Urinary bladder (tissue), 4 donors: ENCODE measurements around the gene FAM89B. TPM values are rescaled to one million over a fixed set of nuclear protein-coding genes. Genes with fewer than 3 reads are reported as not detected.

ENCODE experiments used
- DNase-seq: peaks from one replicate; pipeline ENCODE4 v3.0.0-alpha.2; 2015; ENCODE audit errors: extremely low spot score
- H3K27ac ChIP-seq: one replicate; pipeline ENCODE4 v1.5.1; 2013; ENCODE audit warnings: low read depth, mild to moderate bottlenecking, moderate library complexity
- H3K36me3 ChIP-seq: one replicate; pipeline ENCODE4 v1.6.1; 2013; ENCODE audit warnings: mild to moderate bottlenecking, moderate library complexity; ENCODE audit not compliant: insufficient read depth
- H3K4me1 ChIP-seq: one replicate; pipeline ENCODE4 v1.6.1; 2013; ENCODE audit warnings: mild to moderate bottlenecking, moderate library complexity; ENCODE audit not compliant: insufficient read depth
- H3K4me3 ChIP-seq: one replicate; pipeline ENCODE4 v1.5.1; 2013; ENCODE audit warnings: low read depth, low read length
- WGBS: extraction: QIAGEN DNeasy Blood & Tissue Kit; methylation state at CpG from one replicate; pipeline ENCODE4 v1.1.7; 2013; 5-methylcytosine and 5-hydroxymethylcytosine counted together
- polyA plus RNA-seq: library from polyadenylated mRNA; stranded (reverse); fragments of 200-250 nt; gene quantifications from one replicate; pipeline ENCODE4 v1.2.3, GENCODE V29; 2013
- total RNA-seq: library from RNA; depleted of rRNA; stranded (reverse); fragments of >200 nt; gene quantifications from one replicate; pipeline ENCODE4 v1.2.3, GENCODE V29; 2014
- donor health status: healthy with polysubstance abuse.
- donor health status: healthy.

Gene FAM89B
- total and polyA plus RNA-seq, 2 donors, result 10.9 to 82.7 TPM

DNA sequence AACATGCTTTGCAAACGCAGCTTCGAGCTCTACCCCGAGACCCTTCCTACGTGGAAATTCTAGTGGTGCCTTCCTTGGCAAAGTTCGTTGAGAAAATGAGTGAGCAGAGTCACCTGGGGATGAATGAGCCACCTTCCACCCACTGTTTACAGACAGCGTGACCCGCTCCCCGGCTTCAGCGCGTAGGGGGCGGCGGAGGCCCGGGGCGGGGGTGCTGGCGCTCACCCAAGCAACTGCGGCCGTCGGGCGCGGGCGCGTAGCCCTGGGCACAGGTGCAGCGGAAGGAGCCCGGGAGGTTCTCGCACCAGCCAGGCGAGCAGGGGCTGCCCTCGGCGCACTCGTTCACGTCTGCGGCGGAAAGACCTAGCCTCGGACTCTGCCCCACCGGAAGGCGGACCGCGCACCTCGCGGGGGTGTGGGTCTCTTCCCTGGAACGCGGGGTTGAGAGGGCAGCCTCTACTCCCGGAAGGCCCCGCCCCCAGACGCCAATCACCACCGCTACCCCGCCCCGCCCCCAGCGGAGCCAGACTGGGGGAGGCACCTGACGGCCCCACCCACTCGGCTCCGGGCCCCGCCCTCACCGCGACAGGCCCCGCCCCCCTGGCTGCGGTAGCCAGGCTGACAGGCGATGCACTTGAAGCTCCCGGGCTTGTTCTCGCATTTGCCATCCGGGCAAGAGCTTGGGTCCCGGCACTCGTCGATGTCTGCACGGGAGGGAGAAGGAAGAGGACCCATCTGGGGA is 25.9 kb upstream of the FAM89B start:
- DNase-seq, result no peak
- 44% methylated on average over 64 of the region's 64 CpGs for WGBS
- H3K27ac ChIP-seq, result peak overlapping the region; percentile 70
- H3K4me1 ChIP-seq, result no peaks in the 10 kb centered on the region
- peak overlapping the region; percentile 5 for H3K4me3 ChIP-seq
- H3K36me3 ChIP-seq, result no peaks in the 10 kb centered on the region

DNA sequence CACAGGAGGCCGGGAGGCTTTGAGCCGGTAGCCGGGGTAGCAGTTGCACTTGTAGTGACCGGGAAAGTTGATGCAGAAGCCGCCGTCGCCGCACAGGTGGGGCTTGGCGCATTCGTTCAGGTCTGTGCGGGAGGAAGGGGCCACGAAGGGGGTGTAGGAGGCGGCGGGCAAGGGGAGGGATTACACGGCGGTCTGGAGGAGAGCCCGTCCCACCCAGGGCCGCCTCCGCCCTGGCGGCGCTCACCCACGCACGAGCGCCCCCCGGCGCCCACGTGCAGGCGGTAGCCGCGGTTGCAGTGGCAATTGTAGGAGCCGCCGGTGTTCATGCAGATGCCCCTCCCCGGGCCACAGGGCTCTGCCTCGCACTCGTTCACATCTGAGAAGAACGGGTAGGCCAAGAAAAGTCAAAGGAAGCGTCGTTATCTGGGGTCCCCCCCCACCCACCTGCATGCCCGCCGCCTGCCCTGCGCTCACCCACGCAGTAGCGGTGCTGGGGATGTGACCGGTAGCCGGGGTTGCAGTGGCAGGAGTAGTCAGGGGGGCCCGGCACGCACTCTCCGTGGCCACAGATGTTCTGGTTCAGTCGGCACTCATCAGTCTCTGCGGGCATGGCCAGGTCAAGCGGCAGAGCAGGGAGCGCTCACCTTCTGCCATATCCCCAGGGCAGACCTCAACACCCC is 24.8 kb upstream of the FAM89B start:
- no peaks in the 10 kb centered on the region for H3K4me1 ChIP-seq
- no peak overlapping the region for H3K4me3 ChIP-seq
- H3K36me3 ChIP-seq, result no peaks in the 10 kb centered on the region
- WGBS, result 78% methylated on average over 52 of the region's 52 CpGs
- no peak overlapping the region for H3K27ac ChIP-seq
- no peak for DNase-seq

DNA sequence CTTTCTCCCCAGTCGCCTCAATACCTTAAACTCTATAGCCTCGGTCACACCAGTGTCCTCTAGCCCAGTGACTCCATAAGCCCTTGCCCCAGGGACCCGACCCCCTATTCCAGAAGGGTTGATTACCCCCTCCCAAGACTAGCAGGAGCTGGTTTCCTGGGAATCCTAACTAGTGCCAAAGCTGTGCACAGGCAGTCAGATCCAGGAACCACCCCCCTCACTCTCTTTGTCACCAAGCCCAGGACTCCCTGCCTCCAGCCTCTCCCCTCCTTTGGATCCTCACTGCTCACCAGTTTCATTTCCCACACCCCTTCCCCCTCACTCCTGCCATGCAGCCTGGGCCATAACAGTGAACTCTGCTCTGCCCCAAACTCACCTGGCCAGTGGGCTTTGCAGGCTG is 23.9 kb upstream of the FAM89B start:
- Histone ChIP-seq H3K36me3 (no peaks in the 10 kb centered on the region), H3K27ac (no peak overlapping the region), H3K4me3 (no peak overlapping the region), H3K4me1 (no peaks in the 10 kb centered on the region)
- WGBS, result 94% methylated on average over 3 of the region's 3 CpGs
- DNase-seq, result no peak

DNA sequence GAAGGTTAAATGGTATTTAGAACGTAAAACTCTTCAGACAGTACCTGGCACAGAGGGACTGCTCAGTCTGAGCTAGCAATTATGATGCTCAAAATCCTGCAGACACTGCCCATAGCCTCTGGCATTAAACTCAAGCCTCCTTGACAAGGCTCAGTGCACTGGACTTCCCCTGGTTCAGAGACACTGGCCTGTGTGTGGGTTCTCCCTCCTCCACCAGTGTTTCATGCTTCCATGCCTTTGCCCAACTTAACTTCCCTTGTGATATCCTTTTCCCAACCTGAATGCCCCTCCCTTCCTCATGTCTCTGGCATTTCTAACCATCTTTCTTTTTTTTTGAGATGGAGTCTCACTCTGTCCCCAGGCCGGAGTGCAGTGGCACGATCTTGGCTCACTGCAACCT is 23.2 kb upstream of the FAM89B start:
- Histone ChIP-seq H3K27ac (no peak overlapping the region), H3K36me3 (no peaks in the 10 kb centered on the region), H3K4me3 (no peak overlapping the region), H3K4me1 (no peaks in the 10 kb centered on the region)
- DNase-seq, result no peak
- 96% methylated on average over 3 of the region's 3 CpGs for WGBS

DNA sequence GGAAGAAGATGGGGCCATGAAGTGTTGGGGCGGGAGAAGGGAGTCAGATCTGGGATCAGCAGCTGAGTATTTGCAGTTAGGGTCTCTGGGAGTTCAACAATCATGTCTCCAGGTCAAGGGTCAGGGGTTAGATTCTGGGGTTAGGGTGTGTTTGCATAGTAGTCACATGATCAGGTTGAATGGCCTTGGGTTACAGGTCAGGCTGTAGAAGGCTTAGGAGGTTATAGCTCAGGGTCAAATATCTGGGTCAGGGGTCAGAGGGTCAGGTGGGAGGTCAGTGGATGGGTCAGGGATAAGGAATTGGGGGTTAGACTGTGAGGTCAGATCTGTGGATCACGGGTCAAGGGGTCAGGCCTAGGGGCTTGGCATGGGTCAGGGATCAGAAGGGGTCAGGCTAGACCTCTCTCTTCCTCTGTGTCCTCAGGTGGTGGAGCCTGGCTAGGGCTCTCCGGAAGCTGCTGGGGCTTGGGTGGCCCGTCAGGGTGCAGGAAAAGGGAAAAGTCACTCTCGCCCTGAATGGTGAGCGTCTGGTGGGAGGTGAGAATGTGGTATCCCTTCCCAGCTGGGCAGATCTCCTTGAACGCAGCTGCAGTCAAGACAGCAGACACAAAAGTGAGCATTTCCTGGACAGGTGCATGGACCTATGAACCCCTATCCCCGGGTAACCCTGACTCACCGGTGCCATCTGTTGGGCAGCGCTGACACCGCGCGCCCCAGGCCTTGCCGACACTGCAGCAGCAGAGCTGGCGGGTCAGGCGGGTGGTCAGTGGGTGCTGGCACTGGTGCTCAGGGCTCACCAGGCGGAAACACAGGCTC is 20.6 kb upstream of the FAM89B start:
- no peak overlapping the region for H3K4me3 ChIP-seq
- H3K27ac ChIP-seq, result no peak overlapping the region
- peaks cover 2% of the 10 kb centered on the region for H3K4me1 ChIP-seq
- no peaks in the 10 kb centered on the region for H3K36me3 ChIP-seq
- DNase-seq, result no peak
- 64% methylated on average over 17 of the region's 17 CpGs for WGBS

DNA sequence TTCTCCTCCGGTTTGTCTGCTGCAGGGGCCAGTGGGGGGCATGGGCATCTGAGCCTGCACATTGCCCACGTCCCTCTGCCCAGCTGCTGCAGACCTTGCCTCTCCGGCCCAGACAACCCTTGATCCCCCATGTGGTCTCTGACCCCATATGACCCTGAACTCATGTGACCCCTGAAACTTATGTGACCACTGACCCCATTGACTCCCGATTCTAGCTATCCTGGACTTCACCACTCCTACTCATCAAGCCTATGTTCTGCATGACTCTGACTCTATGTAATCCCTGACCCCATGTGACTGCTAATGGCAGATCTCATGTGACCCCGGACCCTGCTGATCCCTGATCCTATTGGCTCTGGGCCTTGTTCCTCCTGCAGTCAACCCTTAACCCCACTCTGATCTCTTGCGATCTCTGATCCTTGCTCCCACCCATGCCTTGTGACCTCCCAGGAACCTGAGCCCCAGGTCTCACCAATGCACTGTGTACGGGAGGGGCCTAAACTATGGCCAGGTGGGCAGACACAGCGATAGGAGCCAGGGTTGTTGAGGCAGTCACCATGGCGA is 19.9 kb upstream of the FAM89B start:
- no peak for DNase-seq
- H3K27ac ChIP-seq, result no peak overlapping the region
- no peaks in the 10 kb centered on the region for H3K36me3 ChIP-seq
- H3K4me3 ChIP-seq, result no peak overlapping the region
- peaks cover 2% of the 10 kb centered on the region for H3K4me1 ChIP-seq
- WGBS, result 84% methylated on average over 9 of the region's 9 CpGs

DNA sequence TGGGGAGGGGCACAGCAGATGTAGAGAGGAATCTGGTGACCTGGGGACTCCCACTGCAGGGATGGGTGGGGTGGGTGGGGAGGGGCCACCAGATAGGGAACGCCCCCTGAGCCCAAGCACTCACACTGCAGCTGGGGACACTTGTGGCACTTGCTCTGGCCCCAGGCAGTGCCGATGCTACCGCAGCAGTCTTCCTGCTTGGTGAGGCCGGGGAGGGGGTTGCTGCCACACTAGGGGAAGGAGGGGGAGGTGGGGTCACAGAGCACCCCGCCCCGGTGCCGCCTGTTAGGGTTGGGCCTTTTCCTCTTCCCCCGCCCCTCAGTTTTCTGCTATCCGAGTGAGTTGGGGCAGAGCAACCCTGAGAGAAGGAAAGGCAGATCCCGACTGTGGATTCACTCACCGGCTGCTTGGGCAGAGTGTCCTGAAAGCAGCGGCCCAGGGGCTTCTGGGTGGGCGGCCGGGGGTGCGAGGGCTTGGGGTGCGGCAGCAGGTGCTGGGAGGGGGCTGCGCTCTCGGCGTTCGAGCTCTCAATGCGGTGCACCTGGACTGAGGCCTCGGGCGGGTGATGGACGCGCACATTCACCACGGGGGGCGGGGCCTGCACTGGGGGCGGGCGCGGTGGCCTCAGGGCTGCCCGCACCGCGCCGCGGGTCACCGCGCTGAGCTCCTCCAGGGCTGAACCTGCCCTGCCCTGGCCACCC is 18.9 kb upstream of the FAM89B start:
- peaks cover 2% of the 10 kb centered on the region for H3K4me1 ChIP-seq
- 65% methylated on average over 37 of the region's 37 CpGs for WGBS
- no peaks in the 10 kb centered on the region for H3K36me3 ChIP-seq
- H3K4me3 ChIP-seq, result no peak overlapping the region
- no peak for DNase-seq
- no peak overlapping the region for H3K27ac ChIP-seq

DNA sequence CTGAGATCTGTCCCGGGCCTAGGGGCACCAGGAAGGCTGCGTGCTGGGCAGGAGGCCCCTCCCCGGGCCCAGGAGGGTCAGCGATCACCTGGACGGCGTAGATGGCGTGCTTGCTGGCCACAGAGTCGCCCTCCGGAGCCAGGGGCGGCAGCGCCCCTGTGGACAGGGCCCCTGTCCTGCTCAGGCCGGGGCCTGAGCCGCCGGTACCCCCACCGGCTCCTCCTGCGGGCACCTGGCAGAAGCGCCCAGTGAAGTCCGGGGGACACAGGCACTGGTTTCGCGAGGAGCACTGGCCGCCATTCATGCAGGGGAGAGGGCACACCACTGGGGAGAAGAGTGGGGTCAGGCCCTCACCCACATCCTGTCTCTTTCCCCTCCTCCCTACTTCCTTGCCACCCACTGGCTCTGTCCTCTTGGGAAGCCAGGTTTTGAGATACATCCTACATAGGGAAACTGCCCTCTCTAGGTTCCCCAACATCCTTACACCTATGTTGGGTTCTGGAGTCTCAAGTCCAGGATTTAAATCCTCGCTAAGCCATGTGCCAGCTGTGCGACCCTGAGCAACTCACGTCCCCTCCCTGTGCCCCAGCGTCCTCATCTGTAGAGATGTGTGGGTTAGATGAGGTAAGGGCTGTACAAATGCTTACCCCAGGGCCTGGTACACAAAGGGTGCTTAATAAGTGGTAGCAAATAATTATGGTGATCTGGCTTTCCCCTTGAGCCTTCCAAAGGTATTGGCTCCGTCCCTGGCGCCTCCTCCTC is 18.1 kb upstream of the FAM89B start:
- Histone ChIP-seq H3K36me3 (no peaks in the 10 kb centered on the region), H3K4me3 (no peak overlapping the region), H3K4me1 (peaks cover 2% of the 10 kb centered on the region), H3K27ac (no peak overlapping the region)
- 83% methylated on average over 27 of the region's 27 CpGs for WGBS
- DNase-seq, result no peak

DNA sequence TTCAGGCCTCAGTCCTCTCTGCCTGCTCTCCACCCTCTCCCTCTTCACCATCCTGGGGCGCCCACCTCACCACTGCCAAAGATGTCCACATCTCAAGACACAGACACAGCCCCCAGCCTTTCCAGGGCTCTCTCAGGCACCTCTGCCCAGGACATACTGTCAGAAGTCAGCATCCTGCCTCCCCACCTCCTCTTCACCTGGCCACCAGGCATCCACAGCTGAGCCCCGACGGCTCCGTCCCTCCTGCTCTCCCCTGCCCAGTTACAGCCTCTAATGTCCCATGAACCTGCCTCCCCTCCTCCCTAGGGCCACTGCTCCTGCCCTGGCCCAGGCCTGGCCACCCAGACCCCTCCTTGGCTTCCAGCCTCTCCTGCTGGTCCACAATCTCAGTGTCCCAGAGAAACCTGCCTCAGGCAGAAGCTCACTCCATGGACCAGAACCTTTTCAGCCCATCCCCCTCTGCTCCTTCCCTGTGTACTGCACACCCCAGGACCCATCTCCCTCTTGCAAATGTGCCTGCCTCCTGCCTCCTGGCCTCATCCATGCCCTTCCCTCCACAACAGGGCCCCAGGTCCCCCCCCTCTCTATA is 17.4 kb upstream of the FAM89B start:
- WGBS, result 89% methylated on average over 4 of the region's 4 CpGs

DNA sequence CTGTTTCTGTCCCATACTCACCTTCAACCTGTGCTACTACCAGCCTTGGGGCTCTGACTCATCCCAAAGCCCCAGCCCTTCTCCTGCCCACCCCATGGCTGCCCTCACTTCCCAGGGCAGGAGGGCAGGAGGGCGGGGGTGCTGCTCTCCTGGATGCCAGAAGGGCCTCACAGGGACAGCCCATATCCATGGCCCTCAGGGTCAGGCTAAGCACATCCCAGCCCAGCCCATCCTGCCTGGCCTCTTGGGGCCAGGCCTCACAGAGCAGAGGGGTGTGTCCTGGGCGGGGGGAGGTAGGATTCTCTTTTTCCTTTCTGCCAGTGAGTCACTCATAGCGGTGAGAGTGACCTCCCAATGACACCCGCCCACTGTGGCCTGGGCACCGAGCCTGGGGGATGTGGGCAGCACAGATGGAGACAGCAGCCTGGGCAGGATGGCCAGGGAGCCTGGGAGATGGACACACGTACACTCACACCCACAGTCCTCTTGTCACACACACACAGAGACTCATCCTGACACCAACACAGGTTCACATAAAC is 16.6 kb upstream of the FAM89B start:
- H3K27ac ChIP-seq, result no peak overlapping the region
- no peak overlapping the region for H3K4me3 ChIP-seq
- 46% methylated on average over 6 of the region's 6 CpGs for WGBS
- no peaks in the 10 kb centered on the region for H3K36me3 ChIP-seq
- DNase-seq, result no peak
- H3K4me1 ChIP-seq, result peaks cover 2% of the 10 kb centered on the region

More for the DNA sequence above, 17.4 kb upstream of the FAM89B start:
- H3K4me1 ChIP-seq, result peaks cover 2% of the 10 kb centered on the region
- H3K4me3 ChIP-seq, result no peak overlapping the region
- no peaks in the 10 kb centered on the region for H3K36me3 ChIP-seq
- H3K27ac ChIP-seq, result no peak overlapping the region
- DNase-seq, result no peak

DNA sequence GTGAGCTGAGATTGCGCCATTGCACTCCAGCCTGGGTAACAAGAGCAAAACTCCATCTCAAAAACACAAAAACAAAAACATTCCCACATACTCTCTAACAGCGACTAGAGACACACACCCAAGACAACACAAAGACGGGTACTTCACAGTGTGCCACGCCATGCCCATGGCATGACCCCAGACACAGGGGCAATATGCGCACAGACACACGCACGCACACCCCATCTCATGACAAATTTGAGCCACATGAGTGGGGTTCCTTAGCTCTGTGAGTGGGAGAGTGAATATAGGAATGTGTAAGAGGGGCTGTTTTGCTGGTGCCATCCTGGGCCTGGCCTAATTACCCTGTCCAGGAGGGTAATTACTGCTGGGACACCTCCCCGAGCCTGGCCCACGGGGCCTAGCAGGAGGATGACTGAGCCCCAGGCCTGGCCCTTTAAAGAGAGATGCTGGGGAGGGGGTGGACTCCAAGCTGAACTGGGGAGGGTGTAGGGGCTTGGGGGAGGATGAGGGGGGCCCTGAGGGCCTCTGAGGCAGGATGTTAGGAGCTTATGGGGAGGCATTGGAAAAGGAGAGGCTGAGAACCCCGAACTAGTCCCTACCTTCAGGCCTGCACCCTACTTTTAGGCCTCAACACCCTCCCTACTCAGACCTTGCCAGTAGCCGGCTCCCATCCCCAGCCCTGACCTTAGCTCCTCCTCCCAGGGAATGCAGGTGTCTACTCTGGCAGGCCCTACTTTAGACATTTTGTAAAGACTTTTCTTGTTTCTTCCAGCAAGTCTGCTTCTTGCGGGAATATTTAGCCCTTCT is 15.7 kb upstream of the FAM89B start:
- Histone ChIP-seq H3K36me3 (no peaks in the 10 kb centered on the region), H3K4me1 (peaks cover 2% of the 10 kb centered on the region), H3K27ac (peak overlapping the region; percentile 97), H3K4me3 (peak overlapping the region; percentile 71)
- DNase-seq, result no peak
- 76% methylated on average over 12 of the region's 12 CpGs for WGBS
